ENCODE measurements around the gene SLIT3.

DNA sequence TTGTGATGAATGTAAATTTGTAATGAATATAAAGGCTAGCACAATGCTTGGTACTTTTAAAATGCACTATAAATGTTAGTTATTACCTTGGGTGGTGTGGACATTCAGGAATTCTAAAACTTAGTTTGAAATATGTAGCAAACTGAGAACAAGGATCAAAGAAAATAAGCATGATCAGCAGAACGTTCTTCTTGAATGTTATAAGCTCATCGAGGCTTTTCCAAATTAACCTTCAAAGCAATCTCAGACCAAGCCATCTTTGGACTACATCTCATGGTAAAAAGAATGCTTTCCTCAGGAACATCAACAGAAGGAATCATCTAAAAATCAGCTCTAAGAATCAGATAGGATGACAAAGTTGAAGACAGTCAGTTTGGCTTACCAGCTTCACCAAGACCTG is 146.3 kb downstream of the SLIT3 start:
- TF ChIP-seq CTCF (IDR thresholded peaks at IDR 0.05) (no peak), POLR2A (IDR thresholded peaks at IDR 0.05) (no peak), POLR2AphosphoS5 (IDR thresholded peaks at IDR 0.05; ENCODE audit: insufficient read depth in 1 of 2, low read depth in 1 of 2) (no peak)
